Stimulated activated CD4-positive, alpha-beta T cell treated with anti-CD3 and anti-CD28 coated beads, Interleukin-12 subunit alpha, Interleukin-12 subunit beta, amount 100 ng/mL, for 4 hours (primary cell): ENCODE data around the gene DUSP2.
A peak's percentile ranks its signal among the peaks of the same experiment; 100 is the strongest.
"Not testable (repeated sequence)": the region's sequence is repeated elsewhere in the genome, so short reads cannot be mapped to it uniquely, and the experiment has no call there.

Experiments used
- DNase-seq: peaks from one replicate; pipeline ENCODE4 v3.0.0-alpha.2; 2020

DUSP2 gene

DNA sequence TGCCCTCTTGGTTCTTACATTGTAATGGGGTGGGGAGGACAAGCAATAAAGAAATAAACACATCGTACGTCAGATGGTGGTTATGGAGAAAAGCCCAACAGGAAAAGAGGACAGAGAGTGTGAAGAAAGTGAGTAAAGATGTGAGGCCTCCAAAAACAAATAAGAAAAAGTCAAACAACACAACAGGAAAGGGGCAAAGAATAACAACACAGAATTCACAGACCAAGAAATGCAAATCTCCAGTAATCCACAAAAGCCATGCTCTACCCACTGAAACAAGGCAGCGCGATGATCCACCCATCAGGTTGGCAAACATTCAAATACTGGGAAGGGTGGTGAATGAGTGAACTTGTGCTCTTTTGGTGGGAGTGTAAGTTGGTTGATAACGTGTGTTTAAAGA lies 16.7 kb upstream of the DUSP2 start:
- DNase-seq = no peak

DNA sequence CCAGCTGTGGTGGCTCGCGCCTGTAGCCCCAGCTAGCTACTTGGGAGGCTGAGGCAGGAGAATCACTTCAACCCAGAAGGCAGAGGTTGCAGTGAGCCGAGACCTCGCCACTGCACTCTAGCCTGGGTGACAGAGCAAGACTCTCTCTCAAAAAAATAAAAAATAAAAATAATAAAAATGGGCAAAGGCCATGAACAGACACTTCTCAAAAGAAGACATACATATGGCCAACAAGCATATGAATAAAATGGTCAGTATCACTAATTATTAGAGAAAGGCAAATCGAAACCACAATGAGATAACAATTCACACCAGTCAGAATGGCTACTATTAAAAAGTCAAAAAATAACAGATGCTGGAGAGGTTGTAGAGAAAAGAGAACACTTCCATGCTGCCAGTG lies 15.1 kb upstream of the DUSP2 start:
- not testable (repeated sequence) for DNase-seq

DNA sequence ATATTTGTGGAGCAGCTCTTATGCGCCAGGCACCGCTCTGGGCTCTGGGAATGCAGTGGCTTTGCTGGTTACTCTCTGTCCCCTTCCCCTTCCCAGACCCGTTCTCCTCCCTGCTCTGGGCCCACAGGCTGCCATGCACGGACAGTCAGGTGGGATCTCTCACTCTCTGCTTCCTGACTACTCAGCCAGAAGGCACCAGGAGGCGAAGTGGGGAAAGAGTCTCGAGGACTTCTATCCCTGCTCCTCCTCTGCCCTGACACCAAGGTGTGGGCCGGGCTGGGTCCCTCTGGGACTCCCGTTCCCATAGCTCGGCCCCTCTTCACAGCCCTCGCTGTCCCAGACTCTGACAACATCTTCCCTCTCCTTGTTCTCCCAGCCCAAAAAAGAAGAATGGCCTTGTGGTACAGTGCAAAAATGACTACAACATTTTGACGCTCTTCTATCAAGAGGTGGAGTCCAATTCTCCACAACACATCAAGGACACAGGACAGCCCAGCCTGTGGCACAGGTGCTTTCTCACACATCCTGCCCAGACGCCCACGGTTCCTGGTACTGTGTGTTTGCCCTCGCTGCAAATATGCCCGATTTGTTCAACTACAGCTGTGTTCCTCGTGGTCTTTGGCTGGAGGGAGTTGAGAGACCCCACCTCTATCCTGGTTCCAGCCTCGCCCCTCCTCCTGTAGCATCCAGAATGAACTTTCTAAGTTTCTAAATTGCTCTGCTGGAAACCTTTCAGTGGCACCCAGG lies 14.0 kb upstream of the DUSP2 start:
- DNase-seq = no peak

DNA sequence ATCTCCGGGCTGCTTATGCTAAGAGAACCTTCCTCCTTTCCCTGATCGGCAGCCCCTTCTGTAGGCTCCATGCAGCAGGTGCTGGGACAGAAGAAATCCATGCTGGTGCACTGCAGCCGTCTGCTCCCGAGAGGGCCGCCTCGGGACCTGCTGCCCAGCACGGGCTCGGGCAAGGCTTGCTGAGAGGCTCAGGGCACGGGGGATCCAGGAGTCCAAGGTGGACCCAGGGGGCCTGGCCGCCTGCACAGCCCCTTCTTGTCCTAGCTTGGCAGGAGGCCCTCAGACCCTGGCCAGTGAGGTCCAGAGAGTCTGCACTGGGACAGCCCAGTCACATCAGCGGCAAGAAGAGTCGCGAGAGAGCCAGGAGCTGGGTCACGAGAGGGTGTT lies 13.3 kb upstream of the DUSP2 start:
- DNase-seq = no peak

DNA sequence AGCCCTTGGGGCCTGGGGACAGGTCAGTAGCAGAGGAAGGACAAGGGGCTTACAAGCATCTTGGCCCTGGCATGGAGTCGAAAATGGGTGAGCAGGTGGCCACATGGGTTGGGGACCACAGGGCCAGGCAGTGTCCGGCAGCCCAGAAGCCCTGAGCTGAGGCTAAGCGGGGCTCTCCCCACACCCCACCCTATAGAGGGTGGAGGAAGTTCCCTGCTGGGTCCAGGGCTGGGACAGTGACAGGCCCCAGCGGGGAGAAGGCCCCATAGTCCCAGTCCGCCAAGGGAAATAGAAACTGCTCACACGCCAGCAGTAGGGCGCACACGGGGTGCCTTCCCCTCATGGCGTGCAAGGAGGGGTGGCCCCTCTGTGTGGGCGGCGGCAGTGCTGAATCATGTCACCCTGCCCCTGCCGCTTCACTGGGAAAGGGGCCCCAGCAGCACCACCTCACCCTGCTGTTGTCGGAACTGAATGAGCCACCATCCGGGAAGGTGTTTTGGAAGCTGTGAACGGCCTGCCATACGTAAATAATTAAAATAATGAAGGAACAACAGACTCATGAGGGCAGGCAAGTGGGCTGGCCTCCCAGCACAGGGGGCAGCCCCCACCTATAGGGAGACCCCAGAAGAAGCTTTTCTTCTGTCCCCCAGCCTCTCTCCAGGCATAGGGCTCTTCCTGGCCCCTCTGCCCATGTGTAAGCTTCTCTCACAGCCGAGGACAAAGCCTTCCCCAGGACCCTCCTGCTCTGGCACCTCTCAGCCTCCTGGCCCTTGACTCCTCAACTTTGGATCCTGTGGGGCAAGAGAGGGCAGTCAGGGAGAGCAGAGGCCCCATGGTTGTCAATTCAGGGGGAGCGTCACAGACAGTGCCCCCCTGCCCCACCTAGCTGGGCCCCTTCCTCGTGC lies 12.7 kb upstream of the DUSP2 start:
- peak; percentile 95 for DNase-seq

DNA sequence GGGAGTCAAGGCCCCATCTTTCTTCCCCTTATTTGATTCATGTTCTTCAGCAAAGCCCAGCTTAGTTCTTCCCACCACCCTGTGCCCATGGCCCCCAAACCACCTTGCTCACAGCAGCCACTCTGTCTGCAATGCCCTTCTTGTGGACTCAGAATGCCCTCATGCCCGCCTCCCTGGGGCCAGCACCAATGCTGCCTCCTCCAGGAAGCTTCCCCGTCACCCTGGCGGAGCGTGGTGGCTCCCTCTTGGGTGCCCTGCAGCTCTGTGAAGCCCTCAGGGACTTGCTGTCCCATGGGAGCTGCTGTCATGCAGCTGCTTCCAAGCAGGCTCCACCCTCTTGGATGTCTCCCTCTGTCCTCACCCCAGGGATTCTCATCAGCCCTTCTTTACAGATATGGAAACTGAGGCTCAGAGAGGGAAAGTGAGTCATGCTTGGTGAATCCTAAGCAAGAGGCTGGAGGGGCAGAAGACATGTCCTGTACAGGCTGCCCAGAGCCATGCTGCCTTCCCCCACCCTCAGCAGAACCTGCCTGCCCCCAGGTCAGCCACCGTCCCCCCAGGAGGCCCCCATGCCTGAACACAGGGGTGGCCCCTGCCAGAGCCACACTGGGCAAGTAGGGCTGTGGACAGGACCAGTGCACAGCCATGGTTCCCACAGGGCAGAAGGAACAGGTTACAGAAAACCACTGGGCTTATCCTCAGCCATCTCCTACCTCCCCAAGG lies 11.8 kb upstream of the DUSP2 start:
- DNase-seq = no peak

DNA sequence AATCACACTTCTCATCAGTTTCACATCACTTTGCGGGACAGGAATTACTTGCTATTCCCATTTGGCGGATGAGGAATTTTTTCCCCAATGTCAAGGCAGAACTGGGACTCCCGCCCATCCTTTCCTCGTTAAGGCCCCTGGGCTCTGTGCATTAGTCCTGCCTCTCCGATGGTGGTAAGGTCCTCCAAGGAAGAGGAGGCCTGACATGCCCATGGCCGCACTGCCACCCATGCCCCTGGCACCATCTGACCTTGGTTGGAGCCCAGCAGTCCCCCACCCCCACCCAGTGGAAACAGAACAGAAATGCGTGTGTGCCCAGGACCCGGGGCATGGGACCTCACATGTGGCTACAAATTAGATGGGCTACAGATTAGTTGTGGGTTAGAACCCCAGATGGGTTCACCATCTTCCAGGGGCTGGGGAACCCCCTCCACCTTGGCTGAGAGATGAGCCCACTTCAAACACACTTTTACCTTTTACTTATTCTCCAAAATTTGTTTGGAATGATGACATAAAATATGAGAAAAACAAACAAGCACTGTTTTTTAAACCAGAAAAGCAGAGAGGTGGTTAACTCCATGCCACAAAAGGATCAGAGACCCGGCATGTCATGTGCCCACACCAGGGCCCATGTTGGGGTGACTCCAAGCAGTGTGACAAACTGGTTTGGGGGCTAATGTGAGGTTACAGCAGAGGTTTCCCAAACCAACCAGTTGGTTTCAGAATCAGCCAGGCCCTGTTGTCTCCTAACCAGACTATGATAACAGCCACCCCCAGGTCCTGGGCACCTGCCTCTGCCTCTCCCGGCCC lies 11.0 kb upstream of the DUSP2 start:
- no peak for DNase-seq

DNA sequence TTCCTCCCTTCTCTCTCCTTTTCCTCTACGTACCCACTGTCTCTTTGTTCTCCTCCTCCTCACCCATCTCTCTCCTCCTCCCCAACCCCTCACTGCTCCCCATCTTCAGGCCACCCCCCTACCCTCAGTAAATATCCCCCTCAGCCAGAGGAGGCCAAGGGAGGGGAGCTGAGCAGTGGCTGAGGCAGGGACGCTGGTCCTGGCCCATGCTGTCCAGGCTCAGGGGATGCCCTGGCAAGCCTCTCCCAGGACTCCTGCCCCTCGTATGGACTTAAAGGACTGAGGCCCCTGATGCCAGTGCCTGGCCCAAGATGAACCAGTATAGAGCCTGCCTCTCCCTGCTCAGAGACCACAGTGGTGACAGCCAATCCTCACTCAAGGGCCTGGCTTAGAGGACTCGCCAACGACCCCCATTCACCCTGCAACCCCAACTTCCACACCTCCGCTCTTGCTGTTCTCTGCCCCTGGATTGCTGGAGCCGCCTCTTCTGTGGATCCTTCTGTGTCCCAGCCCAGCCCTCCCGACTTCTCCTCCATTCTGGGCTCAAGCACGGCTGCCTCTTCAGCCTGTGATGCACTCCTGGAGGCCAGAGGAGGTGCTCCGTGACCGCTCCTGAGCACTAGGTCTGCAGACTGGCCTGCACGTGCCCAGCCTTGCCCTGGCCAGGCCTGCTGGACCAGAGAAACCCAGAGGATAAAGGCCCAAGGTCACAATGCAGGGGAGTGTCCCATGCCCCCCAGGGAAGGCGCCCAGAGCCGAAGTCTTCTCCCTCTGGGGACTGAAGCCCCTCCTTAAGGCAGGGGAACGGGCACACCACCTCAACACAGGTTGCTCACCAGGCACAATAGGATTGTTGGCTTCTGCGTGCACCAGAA lies 9.5 kb upstream of the DUSP2 start:
- DNase-seq = no peak

DNA sequence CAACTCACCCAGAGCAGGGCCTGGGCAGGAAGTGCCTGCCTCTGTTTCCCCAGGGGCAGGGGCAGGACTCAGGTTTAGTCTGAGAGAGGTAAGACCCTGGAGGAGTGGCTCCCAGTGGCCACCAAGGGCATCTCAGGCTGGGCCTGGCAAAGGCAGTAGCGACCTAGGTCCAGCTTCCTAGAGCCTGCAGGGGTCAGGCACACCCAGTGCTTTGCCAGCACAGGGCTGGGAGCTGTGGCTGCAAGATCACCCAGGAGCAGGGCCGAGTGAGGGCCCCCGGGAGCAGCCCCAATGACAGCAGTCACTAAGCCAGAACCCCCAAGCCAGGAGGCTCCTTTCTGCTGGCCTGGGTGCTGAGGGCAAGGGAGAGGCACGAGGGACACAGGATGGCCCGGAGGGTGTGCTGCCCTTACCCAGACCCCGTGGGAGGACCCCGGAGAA lies 8.8 kb upstream of the DUSP2 start:
- DNase-seq = no peak

DNA sequence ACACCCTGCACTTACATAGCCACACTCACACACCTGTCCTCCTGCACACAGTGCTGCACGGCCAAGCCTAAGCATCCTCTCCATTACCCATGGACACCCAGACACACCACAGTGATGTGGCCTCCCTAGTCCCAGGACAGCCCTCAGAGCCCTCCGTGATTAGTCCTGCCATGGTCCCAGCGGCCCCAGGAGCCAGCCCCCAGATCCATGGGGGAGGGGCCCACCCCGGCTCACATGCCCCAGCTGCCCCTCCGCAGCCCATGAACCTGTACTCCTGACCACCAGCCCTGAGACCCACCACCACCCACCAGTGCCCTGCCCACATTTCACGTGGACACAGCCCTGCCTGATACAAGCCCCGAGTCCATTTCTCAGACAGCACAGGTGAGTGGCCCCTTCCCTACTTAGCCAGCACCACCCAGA lies 8.1 kb upstream of the DUSP2 start:
- no peak for DNase-seq

DNA sequence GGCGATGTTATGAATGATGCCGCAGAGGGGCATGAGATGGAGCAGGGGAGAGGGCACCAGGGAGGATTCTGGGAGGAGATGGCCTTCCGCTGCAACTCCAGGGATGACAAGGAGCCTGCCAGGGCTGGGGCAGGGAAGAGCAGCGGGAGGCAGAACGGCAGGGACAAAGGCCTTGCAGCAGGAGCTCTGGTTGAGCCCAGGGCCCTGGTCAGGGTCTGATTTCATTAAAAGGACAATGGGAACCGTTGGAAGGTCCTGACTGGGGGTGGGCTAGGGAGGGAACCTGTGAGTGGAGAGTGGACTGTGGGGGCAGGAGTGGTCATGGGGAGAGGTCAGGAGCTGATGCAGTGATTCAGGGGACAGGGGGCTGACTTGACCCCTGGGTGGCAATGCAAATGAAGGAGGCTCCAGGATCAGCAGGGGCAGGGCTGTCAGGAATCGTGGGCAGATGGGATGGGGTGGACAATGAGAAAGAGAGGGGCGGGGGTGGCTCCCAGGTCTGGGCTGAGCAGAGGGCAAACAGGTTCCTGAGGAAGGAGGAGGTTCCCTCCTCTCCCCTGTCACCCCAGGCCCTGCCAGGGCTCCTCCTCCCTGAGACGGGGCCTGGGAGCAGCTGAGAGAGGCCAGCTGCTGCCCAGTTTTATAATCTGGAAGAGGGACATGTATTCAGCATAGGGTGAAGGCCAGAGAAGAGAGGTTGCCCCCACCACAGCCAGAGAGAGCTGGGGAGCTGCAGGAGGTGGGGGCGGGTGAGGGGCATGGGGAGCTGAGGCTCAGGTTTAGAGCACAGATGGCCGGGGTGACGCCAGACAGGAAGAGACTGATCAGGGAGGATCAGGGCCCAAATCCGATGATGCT lies 7.3 kb upstream of the DUSP2 start:
- DNase-seq = no peak

DNA sequence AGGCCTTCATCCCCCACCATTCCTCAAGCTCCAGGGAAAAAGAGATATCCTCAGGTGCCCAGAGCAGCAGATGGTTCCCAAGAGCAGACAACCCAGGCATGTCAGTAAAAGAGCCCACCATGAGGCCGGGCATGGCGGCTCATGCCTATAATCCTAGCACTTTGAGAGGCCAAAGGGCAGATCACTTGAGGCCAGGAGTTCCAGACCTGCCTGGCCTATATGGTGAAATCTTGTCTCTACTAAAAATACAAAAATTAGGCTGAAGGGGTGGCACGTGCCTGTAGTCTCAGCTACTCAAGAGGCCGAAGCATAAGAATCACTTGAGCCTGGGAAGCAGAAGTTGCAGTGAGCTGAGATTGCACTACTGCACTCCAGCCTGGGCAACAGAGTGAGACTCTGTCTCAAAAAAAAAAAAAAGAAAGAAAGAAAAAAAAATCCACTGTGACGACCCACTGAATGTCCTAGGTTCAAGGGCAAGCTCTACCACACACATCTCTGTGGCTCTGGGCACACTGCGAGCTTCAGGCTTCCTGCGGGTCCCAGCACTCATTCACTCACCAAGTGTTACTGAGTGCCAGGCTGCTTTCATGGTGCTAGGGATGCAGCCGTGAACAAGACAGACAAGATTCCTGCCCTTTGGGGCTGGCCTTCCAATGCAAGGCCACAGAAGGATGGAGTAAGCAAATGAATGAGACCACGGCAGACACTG lies 6.5 kb upstream of the DUSP2 start:
- DNase-seq = no peak

DNA sequence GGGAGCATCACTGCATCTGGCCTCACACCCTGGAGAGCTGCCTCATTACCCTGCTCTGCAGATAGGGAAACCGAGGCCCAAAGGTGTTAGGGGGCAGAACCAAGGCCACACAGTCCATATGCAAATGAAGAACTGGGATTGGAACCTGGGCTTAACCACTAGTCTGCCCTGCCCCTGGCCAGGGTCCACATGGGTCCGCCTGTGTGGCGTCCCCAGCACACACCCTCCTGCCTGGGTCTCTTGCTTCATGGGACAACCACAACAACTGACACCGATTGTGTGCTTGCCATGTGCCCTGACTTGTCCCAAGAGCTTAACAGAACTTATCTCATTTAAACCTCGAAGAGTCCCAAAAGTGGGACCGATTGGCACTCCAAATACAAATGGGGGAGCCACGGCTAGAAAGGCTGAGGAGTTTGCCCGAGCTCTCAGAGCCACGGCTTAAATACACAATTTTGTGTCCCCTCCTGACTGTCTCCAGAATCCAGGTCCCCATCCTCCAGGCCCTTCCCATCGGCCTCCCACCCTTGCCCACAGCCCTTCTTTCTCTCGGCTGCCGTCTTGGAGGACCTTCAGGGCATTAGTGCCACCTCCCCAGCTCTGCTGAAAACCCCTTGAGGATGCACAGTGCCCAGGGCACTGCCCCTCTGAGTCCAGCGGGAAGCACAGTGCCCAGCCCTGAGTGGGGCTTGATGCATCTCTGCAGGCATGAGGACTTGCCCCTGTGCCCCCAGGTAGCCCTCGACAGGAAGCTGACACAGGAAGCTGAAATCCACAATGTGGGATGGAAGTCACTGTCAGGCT lies 5.8 kb upstream of the DUSP2 start:
- no peak for DNase-seq

DNA sequence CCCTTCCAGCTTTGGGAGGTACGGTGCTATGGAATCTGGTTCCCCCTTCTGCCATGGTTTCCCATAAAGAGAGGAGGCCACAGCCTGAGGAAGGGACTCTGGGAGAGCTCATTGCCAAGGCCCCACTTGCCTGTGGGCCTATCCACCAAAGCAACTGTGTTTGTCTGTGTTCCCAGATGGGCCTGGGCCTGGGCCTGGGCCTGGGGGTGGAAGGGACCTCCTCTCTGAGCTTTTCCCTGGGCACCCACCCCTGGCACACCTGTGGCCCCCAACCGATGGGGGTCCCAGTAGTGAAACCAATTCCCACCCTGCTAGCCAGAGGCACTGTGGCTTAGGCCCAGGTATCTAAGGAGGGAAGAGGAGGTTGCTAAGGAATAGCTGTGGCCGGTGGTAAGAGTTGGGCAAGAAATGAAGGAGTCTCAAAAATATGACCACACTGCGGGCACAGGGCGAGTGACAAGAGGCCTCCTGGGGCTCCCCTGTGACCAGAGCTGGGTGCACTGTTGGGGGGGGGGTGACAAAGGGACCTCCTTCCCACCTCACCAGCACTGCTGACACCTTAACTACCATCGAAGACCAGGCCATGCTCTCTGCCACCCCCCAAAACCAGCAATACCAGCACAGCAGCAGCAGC lies 4.9 kb upstream of the DUSP2 start:
- DNase-seq = no peak

DNA sequence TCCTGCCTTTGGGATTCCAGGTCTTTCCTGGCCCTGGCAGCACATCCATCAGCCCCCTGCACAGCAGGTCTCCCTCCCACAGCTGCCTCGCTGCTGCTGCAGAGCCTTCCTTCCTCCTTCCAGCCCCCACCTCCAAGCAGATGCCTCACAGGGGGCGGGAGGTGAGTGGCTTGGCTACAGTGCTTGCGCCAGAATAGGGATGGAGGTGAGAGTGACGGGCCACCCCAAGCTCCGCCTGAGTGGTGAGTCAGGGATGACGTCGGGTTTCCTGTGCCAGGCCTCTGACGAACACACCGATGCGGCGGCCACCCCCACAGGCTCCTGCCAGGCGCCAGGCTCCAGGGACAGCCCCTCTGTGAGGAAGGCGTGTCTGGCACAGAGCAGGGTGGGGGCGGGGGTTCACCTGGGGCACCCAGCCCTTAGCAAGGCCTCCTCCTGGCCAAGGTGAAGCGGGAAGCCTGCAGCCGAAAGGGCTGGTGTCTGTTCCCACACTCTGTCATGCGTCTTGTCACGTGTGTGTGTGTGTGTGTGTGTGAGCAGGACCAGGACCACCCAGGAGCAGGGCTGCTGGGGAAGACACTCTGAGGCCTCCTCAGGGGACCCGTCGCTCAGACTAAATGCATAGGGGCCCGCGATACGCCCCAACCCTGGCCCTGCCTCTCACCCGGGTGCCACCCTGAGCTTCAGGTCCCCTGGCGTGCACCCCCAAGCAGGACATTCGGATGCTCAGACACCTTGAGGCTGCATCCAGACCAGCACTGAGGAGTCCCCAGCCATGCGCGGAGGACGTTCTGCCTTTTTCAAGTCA lies 3.4 kb upstream of the DUSP2 start:
- DNase-seq = peak; percentile 95

DNA sequence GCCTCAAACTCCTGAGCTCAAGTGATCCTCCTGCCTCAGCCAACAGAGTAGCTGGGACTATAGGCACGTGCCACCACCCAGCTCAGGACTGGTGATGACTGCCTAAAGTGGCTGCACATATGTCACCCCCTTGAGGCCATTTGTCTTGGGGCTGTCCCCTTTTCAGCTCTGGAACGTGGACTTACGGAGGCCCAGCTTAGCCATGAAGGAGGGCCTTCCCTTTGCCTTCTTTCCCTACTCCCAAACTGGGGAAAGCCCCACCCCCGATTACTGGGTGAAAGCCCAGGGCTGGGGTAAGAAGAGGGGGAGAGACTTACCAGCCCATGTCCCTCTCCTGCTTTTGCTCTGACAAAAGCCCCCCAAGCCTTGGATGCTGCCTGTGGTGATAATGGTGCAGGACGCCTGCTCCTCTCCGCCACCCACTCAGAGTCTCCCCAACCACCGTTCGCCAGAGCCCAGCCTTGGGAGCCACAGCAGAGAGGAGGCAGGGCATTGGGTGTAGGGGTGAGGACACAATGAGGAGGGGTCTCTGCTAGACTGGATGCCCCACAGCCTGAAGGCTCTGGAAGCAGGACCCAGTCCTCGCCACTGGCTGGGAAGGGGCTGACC lies 2.5 kb upstream of the DUSP2 start:
- DNase-seq = no peak
